NCI-H460 (cell line): ENCODE measurements around the gene VPS13D. TPM values are rescaled to one million over a fixed set of nuclear protein-coding genes. Genes with fewer than 3 reads are reported as not detected.
"Not testable (repeated sequence)": the region's sequence is repeated elsewhere in the genome, so short reads cannot be mapped to it uniquely, and the experiment has no call there.

ENCODE experiments used
- DNase-seq: peaks from one replicate; pipeline ENCODE4 v3.0.0-alpha.2; 2016; ENCODE audit warnings: low read depth; ENCODE audit errors: extremely low read depth
- total RNA-seq: library from RNA; depleted of rRNA; stranded (reverse); fragments of >200 nt; shearing (Covaris generic); gene quantifications from 2 replicates; pipeline ENCODE4 v1.2.3, GENCODE V29; 2014

The VPS13D gene
- total RNA-seq, 1 experiment from 2014 or later = 13.7 TPM

DNA sequence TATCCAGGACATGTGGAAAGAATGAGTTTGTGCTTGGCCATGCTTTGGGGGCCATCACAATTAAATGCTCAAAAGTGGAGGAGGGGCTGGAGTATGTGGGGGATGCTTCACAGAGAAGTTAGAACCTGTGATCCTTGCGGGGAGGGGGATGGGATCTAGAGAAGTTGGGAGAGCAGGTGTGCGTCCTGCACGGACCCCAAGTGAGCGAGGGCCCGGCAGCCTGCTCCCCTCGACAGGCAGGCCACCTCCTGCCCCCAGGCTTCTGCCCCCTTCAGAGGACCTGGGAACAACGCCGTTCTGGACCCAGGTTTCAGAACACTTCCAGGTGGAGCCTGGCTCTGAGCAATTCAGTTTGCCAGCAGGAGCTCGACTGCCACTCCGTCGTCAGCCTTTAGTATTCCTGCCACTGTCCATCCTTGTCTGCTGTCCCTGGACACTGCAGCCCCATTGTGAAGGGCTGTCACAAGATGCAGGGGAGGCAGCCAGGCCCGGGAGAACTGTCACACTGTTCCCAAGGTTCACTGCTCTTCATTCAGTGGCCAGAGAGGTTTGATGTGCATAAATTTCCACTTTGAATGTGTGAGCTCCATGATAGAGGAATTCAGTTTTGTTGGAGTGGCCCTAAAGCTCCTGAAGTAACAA, 275.9 kb downstream of the VPS13D start:
- no peak for DNase-seq

GRCh38 chr1:12506281-12507280, 276.8 kb downstream of the VPS13D start:
- DNase-seq = no peak

DNA sequence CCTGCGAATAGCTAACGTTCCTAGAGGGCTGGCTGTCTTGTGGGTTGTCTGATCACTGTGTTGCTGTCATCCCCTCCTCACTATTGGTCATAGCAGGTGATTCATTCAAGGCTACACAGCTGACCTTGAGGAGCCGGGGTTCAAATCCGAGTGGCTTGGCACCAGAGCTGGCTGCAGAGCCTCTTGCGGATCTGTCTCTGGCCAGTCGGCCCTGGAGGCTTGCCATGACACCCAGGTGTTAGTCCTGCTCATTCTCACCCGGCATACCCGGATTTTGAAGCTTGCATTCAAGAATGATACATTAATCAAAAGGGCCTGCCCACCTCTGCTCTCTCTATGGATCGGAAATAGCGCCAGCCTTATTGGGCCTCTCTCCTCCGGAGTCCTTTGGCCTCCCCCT, 277.8 kb downstream of the VPS13D start:
- DNase-seq = no peak

- no peak for DNase-seq
These were observed 279.0 kb downstream of the VPS13D start for GRCh38 chr1:12508849-12509248.

GRCh38 chr1:12511128-12511484, 281.3 kb downstream of the VPS13D start:
- no peak for DNase-seq

DNA sequence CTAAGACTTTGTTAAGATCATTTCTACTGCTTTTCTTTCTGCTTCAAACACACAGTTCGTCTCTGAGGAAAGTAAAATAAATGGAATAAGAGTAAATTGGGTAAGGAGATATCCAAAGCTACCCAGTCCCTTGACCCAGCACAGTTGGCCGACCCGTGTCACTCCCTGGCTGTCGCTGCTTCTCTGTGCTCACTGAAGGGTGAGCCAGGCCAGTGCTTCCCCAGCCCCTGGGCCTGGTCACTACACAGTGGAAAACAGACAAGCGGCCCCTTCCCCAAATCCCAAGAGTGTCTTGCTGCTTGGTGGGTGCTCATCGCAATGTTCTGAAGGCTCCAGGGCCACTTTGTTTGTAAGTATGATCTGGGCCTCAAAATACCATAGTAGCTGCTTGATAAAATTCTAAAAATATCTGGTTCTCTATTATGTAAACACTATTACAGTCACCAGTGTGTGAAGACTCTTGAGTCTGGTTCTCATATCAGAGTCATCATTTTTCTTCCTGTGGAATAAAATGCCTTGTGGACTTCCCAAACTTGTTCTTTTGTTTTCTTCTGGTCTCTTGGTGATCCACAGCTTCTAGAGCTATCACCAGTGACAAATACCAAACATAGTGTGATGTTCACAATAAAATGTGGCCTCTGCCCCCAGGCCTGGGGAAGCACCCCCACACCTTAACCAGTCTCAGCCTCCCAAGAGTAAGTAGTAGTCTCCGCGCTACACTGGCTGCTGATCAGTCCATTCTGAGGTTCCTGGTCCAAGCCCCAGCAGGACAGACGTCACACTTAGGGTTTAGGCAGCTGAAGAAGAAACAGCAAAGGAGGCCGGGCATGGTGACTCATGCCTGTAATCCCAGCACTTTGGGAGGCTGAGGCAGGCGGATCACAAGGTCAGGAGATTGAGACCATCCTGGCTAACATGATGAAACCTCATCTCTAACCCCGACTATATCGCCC, 282.0 kb downstream of the VPS13D start:
- no peak for DNase-seq

- DNase-seq = no peak
These were observed 283.4 kb downstream of the VPS13D start for GRCh38 chr1:12513181-12513580.

GRCh38 chr1:12514590-12514989, 284.8 kb downstream of the VPS13D start:
- DNase-seq = no peak

DNA sequence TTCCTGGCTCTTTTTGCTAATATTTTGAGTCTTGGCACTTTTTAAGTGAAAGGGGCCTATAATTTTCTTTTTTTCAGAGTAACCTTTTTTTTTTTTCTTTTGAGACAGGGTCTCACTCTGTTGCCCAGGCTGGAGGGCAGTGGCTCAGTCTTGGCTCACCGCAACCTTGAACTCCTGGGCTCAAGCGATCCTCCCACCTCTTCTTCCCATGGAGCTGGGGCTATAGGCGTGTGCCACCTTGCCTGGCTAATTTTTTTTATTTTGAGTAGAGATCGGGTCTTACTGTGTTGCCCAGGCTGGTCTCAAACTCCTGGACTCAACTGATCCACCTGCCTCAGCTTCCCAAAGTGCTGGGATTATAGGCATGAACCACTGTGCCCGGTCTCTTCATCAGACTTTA, 285.4 kb downstream of the VPS13D start:
- no peak for DNase-seq

DNA sequence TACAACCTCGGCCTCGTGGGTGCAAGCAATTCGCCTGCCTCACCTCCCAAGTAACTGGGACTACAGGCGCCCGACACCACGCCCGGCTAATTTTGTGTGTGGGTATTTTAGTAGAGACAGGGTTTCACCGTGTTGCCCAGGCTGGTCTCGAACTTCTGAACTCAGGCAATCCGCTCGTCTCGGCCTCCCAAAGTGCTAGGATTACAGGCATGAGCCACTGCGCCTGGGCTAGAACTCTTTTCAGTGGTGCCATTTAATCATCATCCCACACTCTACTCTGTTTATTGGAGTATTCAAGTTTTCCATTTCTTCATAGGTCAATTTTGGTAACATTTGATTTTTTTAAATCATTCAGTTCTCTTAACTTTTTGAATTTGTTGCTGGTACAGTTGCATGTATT, 286.9 kb downstream of the VPS13D start:
- no peak for DNase-seq

DNA sequence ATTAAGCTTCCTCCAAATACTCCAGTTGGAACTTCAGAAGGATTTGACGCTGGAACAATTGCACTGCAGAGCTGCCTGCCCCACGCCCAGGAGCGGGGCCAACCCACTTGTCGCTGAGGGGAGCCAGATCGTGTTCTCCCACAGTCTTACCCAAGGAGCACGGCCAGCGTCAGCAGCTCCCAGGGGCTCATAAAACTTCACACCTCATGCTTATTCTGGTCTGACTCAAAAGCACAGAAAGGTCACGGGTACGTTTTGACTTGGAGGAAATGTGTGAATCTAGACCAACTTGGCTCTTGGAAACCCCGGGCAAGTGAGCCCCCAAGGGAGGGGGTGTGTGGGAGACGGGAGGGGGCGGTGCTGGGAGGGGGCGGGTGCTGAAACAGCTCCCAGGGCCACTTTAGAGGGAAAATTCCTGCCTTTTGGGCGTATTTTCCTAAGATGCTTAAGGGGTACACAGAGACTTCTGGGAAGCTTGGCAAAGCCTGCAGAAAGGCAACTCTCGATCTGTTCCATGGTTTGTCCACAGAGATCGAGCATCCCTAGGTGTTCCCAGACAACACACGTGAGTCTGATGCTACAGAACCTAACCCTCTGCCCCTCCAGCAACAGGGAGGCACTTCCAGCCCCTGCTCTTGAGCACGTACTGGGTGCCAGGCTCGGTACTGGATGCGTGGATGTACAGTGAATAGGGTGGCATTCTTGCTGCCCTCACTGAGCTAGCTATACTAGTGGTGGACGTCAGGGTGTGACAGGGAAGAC, 289.3 kb downstream of the VPS13D start:
- DNase-seq = peak; percentile 70

DNA sequence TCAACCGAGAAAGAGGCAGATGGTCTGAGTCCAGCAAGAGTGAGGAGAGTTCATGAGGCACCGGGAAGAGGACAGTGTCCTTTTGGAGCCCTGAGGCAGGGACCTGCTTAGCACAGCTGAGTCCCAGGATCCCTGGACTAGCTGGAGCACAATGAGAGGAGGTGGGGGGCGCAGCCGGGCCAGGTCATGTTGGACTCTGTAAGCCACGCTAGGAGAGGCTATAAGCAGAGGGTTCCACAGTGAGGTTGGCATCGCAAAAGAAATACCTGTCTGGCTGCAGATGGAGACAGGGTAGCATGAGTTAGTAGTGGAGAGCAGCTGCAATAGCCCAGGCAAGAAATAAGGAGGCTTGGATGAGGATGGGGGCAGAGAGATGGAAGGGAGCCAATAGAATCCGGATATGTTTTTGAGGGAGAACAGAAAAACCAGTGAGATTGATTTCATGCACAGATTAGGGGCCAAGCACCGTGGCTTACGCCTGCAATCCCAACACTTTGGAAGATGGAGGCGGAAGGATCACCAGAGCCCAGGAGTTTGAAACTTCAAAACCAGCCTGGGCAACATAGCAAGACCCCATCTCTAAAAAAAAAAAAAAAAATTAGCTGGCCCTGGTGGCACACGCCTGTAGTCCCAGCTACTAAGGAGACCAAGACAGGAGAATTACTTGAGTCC, 290.0 kb downstream of the VPS13D start:
- DNase-seq = no peak

- DNase-seq = no peak
These were observed 291.3 kb downstream of the VPS13D start for GRCh38 chr1:12521096-12521495.

DNA sequence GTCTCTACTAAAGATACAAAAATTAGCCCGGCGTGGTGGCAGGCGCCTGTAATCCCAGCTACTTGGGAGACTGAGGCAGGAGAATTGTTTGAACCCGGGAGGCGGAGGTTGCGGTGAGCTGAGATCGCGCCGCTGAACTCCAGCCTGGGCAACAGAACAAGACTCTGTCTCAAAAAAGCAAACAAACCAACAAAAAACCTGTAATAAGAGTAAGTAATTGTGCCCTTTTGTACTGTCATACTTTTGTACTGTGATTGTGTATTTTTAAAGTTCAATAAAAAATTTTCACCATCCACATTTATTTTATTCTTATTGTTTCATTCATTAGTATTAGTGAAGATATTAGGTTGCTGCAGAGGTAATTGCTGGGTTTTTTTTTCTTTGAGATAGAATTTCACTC, 292.9 kb downstream of the VPS13D start:
- DNase-seq = not testable (repeated sequence)

- DNase-seq = no peak
These were observed 294.4 kb downstream of the VPS13D start for GRCh38 chr1:12524266-12524665.

DNA sequence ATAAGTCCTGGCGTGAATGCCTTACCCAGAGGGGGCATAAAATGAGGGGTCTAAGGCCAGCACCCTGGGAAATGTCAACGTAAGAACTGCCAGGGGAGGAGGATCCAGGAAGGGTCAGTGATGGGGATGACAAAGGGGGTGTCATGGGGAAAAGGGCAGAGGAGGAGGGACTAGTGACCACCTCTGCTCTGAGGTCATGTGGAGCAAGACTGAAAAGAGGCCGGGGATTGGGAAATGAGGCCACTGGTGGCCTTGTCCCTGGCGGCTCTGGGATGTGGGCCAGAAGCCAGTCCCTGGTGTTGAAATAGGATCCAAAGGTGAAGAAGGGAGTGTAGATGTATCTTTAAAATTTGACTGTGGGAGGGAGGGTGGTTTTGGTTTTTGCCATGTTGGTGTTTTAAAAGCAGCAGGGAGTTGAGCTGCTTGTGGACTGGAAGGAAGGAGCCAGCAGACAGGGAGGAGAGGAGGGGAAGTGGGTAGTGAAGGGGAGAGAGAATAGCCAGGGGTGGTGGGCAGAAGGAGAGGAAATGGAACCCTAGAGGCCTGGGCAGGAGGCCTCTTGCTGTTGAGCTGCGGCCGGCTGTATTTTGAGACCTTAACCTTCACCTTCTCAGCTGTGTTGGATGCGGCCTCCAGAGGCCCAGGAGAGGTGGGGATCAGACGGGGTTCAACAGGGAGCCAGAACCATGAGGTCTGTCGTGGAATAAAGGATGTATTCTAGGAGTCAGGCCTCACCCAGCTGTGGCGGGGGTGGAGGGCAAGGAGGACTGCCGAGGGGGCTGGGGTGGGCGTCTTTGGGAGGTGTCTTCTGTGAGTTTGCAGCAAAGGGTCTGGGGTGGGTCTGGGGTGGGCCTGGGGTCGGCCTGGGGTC, 295.7 kb downstream of the VPS13D start:
- no peak for DNase-seq

- DNase-seq = no peak
These were observed 297.7 kb downstream of the VPS13D start for GRCh38 chr1:12527564-12527963.

DNA sequence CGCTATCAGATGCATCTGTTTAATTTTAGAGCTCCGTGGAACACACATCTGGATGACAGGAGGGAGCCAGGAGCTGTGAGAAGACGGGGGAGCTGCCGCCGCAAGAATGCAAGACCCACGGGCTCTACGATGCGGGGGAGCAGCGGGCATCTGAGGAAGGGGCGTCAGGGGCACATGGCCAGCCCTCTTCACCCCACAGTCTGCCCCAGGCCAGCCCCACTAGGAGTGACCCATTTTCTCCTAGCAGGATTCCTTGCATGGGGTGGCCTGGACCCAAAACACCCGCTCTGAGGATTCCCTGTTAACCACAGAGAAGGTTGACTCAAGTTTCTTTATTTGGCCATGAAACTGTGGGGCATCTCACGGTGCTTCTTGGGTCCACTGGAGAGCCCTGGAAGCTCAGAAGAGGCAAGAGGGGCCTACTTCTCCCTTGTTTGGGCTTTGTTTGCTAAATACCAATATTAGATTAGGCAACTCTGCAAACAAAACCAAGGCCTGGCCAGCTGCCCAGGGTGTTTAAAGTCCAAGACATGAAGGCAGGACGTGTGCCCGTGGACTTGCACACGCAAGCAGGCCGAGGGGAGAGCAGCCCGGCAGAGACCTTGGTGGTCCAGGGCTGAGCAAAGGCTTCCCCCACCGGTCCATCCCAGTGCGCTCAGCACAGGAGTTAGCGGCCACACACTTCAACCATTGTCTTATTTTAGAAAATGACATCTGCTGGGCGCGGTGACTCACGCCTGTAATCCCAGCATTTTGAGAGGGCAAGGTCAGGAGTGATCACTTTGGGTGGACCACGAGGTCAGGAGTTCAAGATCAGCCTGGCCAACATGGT, 298.4 kb downstream of the VPS13D start:
- DNase-seq = no peak
